ENCODE measurements around the gene LRCH3. TPM values are rescaled to one million over a fixed set of nuclear protein-coding genes. Genes with fewer than 3 reads are reported as not detected.

LRCH3 gene
- total and polyA plus RNA-seq, 2 of the 13 experiments (the other 11 are each of a cell fraction or from before 2014, with no cell fraction given): 25.5 to 103 TPM

GRCh38 chr3:197749601-197750395 is 41.3 kb upstream of the LRCH3 start, which contains the start of gene FYTTD1 (continued):
- TF ChIP-seq PAX8 (CRISPR knock-in tag; IDR thresholded peaks at IDR 0.05; ENCODE audit: borderline replicate concordance) (peak; percentile 59; the same call in 1 of the 2 replicates), CTCF (CRISPR knock-in tag; IDR thresholded peaks at IDR 0.05) (peak; percentile 64), HES4 (CRISPR knock-in tag; IDR thresholded peaks at IDR 0.05; ENCODE audit: borderline replicate concordance) (no peak; the same call in 1 of the 2 replicates), ZSCAN21 (CRISPR knock-in tag; IDR thresholded peaks at IDR 0.05; ENCODE audit: borderline replicate concordance) (peak; percentile 85), CENPX (CRISPR knock-in tag; IDR thresholded peaks at IDR 0.05) (no peak), ZNF709 (CRISPR knock-in tag; IDR thresholded peaks at IDR 0.05) (peak; percentile 81), PCBP2 (optimal IDR thresholded peaks at IDR 0.05; ENCODE audit: low read depth, low read length, poor library complexity, severe bottlenecking) (no peak), ZNF589 (CRISPR knock-in tag; conservative IDR thresholded peaks at IDR 0.05) (peak; percentile 34; the same call in 1 of the 2 replicates), SNRNP70 (IDR thresholded peaks at IDR 0.05; ENCODE audit: low read depth, low read length) (no peak), ZNF33B (CRISPR knock-in tag; IDR thresholded peaks at IDR 0.05) (no peak), ZNF773 (CRISPR knock-in tag; IDR thresholded peaks at IDR 0.05; ENCODE audit: borderline replicate concordance) (peak; percentile 78; the same call in 1 of the 2 replicates), ZBTB2 (CRISPR knock-in tag; IDR thresholded peaks at IDR 0.05; ENCODE audit: low read depth) (peak; percentile 85; the same call in 1 of the 2 replicates), DMAP1 (CRISPR knock-in tag; IDR thresholded peaks at IDR 0.05) (0 out of 2 replicates have a peak, but pooled peaks have one; percentile 6), POGK (CRISPR knock-in tag; conservative IDR thresholded peaks at IDR 0.05) (peak; percentile 29; the same call in 1 of the 2 replicates), POLR2G (IDR thresholded peaks at IDR 0.05; ENCODE audit: low read depth, low read length) (peak; percentile 56; the same call in 1 of the 2 replicates), HCFC1 (IDR thresholded peaks at IDR 0.05; ENCODE audit: low read depth, low read length) (no peak), ZFP91 (CRISPR knock-in tag; IDR thresholded peaks at IDR 0.05; ENCODE audit: borderline replicate concordance) (peak; percentile 53; the same call in 1 of the 2 replicates), HNRNPLL (IDR thresholded peaks at IDR 0.05; ENCODE audit: low read depth, low read length, poor library complexity, severe bottlenecking) (peak; percentile 67), MBD4 (IDR thresholded peaks at IDR 0.05; ENCODE audit: borderline replicate concordance, low read length) (no peak), TOPORS (CRISPR knock-in tag; IDR thresholded peaks at IDR 0.05) (peak; percentile 85), HDAC6 (IDR thresholded peaks at IDR 0.05; ENCODE audit: low read depth, low read length) (no peak), ZMYM4 (CRISPR knock-in tag; IDR thresholded peaks at IDR 0.05) (peak; percentile 90)
